Loucy (cell line): Measurements from ENCODE around the gene AMOTL1.
A peak's percentile ranks its signal among the peaks of the same experiment; 100 is the strongest.

Source experiments
- H2AFZ ChIP-seq: fragments of 200-600 bp; sonication (generic); 2 replicates; pipeline ENCODE4 v1.6.0; 2016; ENCODE audit warnings: antibody characterized with exemption, mild to moderate bottlenecking, low read length, moderate library complexity
- H3F3A ChIP-seq: fragments of 200-600 bp; 2 replicates; pipeline ENCODE4 v1.6.0; 2016; ENCODE audit warnings: antibody characterized with exemption, low read depth, mild to moderate bottlenecking
- H3K27me3 ChIP-seq: fragments of 200-600 bp; sonication (generic); 2 replicates; pipeline ENCODE4 v1.6.1; 2014; ENCODE audit warnings: low read length, mild to moderate bottlenecking; ENCODE audit not compliant: insufficient read depth, poor library complexity, severe bottlenecking
- H3K36me3 ChIP-seq: fragments of 200-600 bp; sonication (generic); 2 replicates; pipeline ENCODE4 v1.6.1; 2016; ENCODE audit warnings: low read length; ENCODE audit not compliant: insufficient read depth
- H3K4me1 ChIP-seq: fragments of 200-600 bp; sonication (generic); 2 replicates; pipeline ENCODE4 v1.5.1; 2014; ENCODE audit warnings: low read length, mild to moderate bottlenecking; ENCODE audit not compliant: insufficient read depth, poor library complexity, severe bottlenecking
- H3K4me2 ChIP-seq: fragments of 200-600 bp; sonication (generic); 2 replicates; pipeline ENCODE4 v1.6.0; 2014; ENCODE audit warnings: antibody characterized with exemption, low read length, low read depth, mild to moderate bottlenecking; ENCODE audit not compliant: poor library complexity, severe bottlenecking
- H3K4me3 ChIP-seq: fragments of 200-600 bp; sonication (generic); 2 replicates; pipeline ENCODE4 v1.5.1; 2014; ENCODE audit warnings: low read length, mild to moderate bottlenecking, mixed read lengths; ENCODE audit not compliant: poor library complexity, severe bottlenecking
- H3K79me2 ChIP-seq: fragments of 200-600 bp; sonication (generic); 2 replicates; pipeline ENCODE4 v1.6.1; 2014; ENCODE audit warnings: low read length; ENCODE audit not compliant: insufficient read depth
- H3K9ac ChIP-seq: fragments of 200-600 bp; sonication (generic); 2 replicates; pipeline ENCODE4 v1.6.0; 2014; ENCODE audit warnings: mild to moderate bottlenecking, low read depth, low read length, moderate library complexity; ENCODE audit not compliant: poor library complexity, severe bottlenecking
- H3K9me2 ChIP-seq: fragments of 200-600 bp; sonication (generic); replicated peaks from 2 replicates; pipeline ENCODE4 v1.6.1; 2016; ENCODE audit warnings: low read depth, low read length, mixed read lengths
- H3K9me3 ChIP-seq: fragments of 200-600 bp; sonication (generic); 2 replicates; pipeline ENCODE4 v1.6.1; 2014; ENCODE audit warnings: mild to moderate bottlenecking, antibody characterized with exemption, low read length, low read depth; ENCODE audit not compliant: insufficient read depth
- H4K20me1 ChIP-seq: fragments of 200-600 bp; sonication (generic); 2 replicates; pipeline ENCODE4 v1.6.0; 2014; ENCODE audit warnings: antibody characterized with exemption, low read length, mild to moderate bottlenecking; ENCODE audit not compliant: insufficient read depth, poor library complexity, severe bottlenecking
- CTCF ChIP-seq: fragments of 200-600 bp; sonication (generic); conservative IDR thresholded peaks from 2 replicates; pipeline ENCODE4 v1.5.1; 2014; ENCODE audit warnings: mild to moderate bottlenecking, antibody characterized with exemption, low read length
- EZH2phosphoT487 ChIP-seq: fragments of 200-600 bp; IDR thresholded peaks from 2 replicates; pipeline ENCODE4 v1.6.1; 2018; ENCODE audit warnings: antibody characterized with exemption, mild to moderate bottlenecking, moderate library complexity, borderline replicate concordance

Gene AMOTL1

GRCh38 chr11:94793002-94793401 is 24.8 kb downstream of the AMOTL1 start:
- Histone ChIP-seq H3K27me3 (no peaks in the 10 kb centered on the region), H3K9me3 (no peaks in the 10 kb centered on the region), H3K4me2 (no peak overlapping the region), H3K4me3 (no peak overlapping the region), H3K9ac (no peak overlapping the region), H3F3A (no peaks in the 10 kb centered on the region), H3K4me1 (peaks cover 60% of the 10 kb centered on the region), H3K79me2 (peaks cover 95% of the 10 kb centered on the region), H4K20me1 (peaks cover 58% of the 10 kb centered on the region), H3K9me2 (no peaks in the 10 kb centered on the region), H2AFZ (no peak overlapping the region), H3K36me3 (peaks cover 15% of the 10 kb centered on the region; the same call in 1 of the 2 replicates)
- TF ChIP-seq EZH2phosphoT487: no peak
- TF ChIP-seq CTCF: no peak

GRCh38 chr11:94793822-94794221 is 25.7 kb downstream of the AMOTL1 start:
- Histone ChIP-seq H3K79me2 (peaks cover 95% of the 10 kb centered on the region), H4K20me1 (peaks cover 49% of the 10 kb centered on the region), H3K4me1 (peaks cover 52% of the 10 kb centered on the region), H3K4me3 (peak overlapping the region; percentile 24), H3K36me3 (peaks cover 15% of the 10 kb centered on the region; the same call in 1 of the 2 replicates), H2AFZ (no peak overlapping the region), H3K9me3 (no peaks in the 10 kb centered on the region), H3F3A (no peaks in the 10 kb centered on the region), H3K9ac (no peak overlapping the region), H3K4me2 (peak overlapping the region; percentile 65), H3K27me3 (no peaks in the 10 kb centered on the region), H3K9me2 (no peaks in the 10 kb centered on the region)
- TF ChIP-seq CTCF (no peak), EZH2phosphoT487 (no peak)

- Histone ChIP-seq H3K27me3 (no peaks in the 10 kb centered on the region), H3K4me3 (peak overlapping the region; percentile 24), H3K9me2 (no peaks in the 10 kb centered on the region), H3K9me3 (no peaks in the 10 kb centered on the region), H3K4me2 (peak overlapping the region; percentile 65), H3K79me2 (peaks cover 88% of the 10 kb centered on the region), H3K9ac (peak overlapping the region; percentile 41), H3F3A (no peaks in the 10 kb centered on the region), H4K20me1 (peaks cover 48% of the 10 kb centered on the region), H3K4me1 (peaks cover 47% of the 10 kb centered on the region), H3K36me3 (peaks cover 21% of the 10 kb centered on the region; the same call in 1 of the 2 replicates), H2AFZ (no peak overlapping the region)
- TF ChIP-seq EZH2phosphoT487 (no peak), CTCF (no peak)
Observed at GRCh38 chr11:94794287-94795168, 26.4 kb downstream of the AMOTL1 start.
